GM21390 (cell line): ENCODE results near the gene DENND1A.
"Not testable (repeated sequence)": the region's sequence is repeated elsewhere in the genome, so short reads cannot be mapped to it uniquely, and the experiment has no call there.

Experiments
- ATAC-seq: cut with Tn5 transposase; IDR thresholded peaks from one replicate; pipeline ENCODE4 v1.9.1; 2021; ENCODE audit not compliant: unreplicated experiment

DENND1A gene

GRCh38 chr9:123657099-123657498 is 272.8 kb downstream of the DENND1A start:
- no peak for ATAC-seq

- ATAC-seq = no peak
Observed at GRCh38 chr9:123656565-123656964, 273.4 kb downstream of the DENND1A start.

GRCh38 chr9:123655681-123656423 is 274.1 kb downstream of the DENND1A start:
- no peak for ATAC-seq

- no peak for ATAC-seq
Observed at GRCh38 chr9:123654994-123655637, 274.8 kb downstream of the DENND1A start.

GRCh38 chr9:123654218-123654993 is 275.5 kb downstream of the DENND1A start:
- no peak for ATAC-seq

GRCh38 chr9:123652416-123652815 is 277.5 kb downstream of the DENND1A start:
- ATAC-seq = no peak

GRCh38 chr9:123651871-123652270 is 278.1 kb downstream of the DENND1A start:
- ATAC-seq = no peak

GRCh38 chr9:123651273-123651672 is 278.7 kb downstream of the DENND1A start:
- no peak for ATAC-seq

GRCh38 chr9:123649909-123650308 is 280.0 kb downstream of the DENND1A start:
- no peak for ATAC-seq

- ATAC-seq = no peak
Observed at GRCh38 chr9:123647145-123647544, 282.8 kb downstream of the DENND1A start.

GRCh38 chr9:123645762-123646161 is 284.2 kb downstream of the DENND1A start:
- no peak for ATAC-seq

- ATAC-seq = no peak
Observed at GRCh38 chr9:123645126-123645525, 284.8 kb downstream of the DENND1A start.

- no peak for ATAC-seq
Observed at GRCh38 chr9:123643518-123643917, 286.4 kb downstream of the DENND1A start.

- no peak for ATAC-seq
Observed at GRCh38 chr9:123642291-123643278, 287.3 kb downstream of the DENND1A start.

- no peak for ATAC-seq
Observed at GRCh38 chr9:123640792-123641222, 289.1 kb downstream of the DENND1A start.

- no peak for ATAC-seq
Observed at GRCh38 chr9:123639743-123640142, 290.2 kb downstream of the DENND1A start.

GRCh38 chr9:123637945-123638634 is 291.8 kb downstream of the DENND1A start:
- peak; percentile 58 for ATAC-seq

GRCh38 chr9:123637606-123637944 is 292.4 kb downstream of the DENND1A start:
- ATAC-seq = no peak

- not testable (repeated sequence) for ATAC-seq
Observed at GRCh38 chr9:123636805-123637204, 293.1 kb downstream of the DENND1A start.

- no peak for ATAC-seq
Observed at GRCh38 chr9:123631862-123632261, 298.1 kb downstream of the DENND1A start.
